MCF 10A (cell line): ENCODE results near the gene TGFB2. TPM values are rescaled to one million over a fixed set of nuclear protein-coding genes. Genes with fewer than 3 reads are reported as not detected.
A peak's percentile ranks its signal among the peaks of the same experiment; 100 is the strongest.

Experiments used
- BruUV-seq: library from RNA; stranded (reverse); fragments of 400-500 nt; replicated peaks from 2 replicates; lab custom pipeline; 2021; lab: Mats Ljungman, UMichigan
- CTCF ChIA-PET: fragments of 300-600 bp; sonication (Branson Sonifier 250); formaldehyde crosslinking; extraction: SDS; loops from one replicate; lab custom pipeline; 2021; ENCODE audit warnings: antibody characterized with exemption, inconsistent platforms; lab: Yijun Ruan, JAX
- POLR2A ChIA-PET: fragments of 300-600, 350-650 bp; sonication (Branson Sonifier 250); formaldehyde crosslinking; extraction: SDS; loops from one replicate; lab custom pipeline; 2020; ENCODE audit warnings: antibody characterized with exemption, inconsistent platforms; lab: Yijun Ruan, JAX
- DNase-seq: peaks from one replicate; pipeline ENCODE4 v3.0.0-alpha.2; 2018; ENCODE audit not compliant: unreplicated experiment
- H3K27ac Mint-ChIP-seq: one replicate; pipeline ENCODE4 v1.8.0; 2022; ENCODE audit warnings: mild to moderate bottlenecking, low read depth, mixed read lengths; ENCODE audit not compliant: unreplicated experiment
- H3K27me3 Mint-ChIP-seq: one replicate; pipeline ENCODE4 v1.8.0; 2022; ENCODE audit warnings: mixed read lengths; ENCODE audit not compliant: insufficient read depth, unreplicated experiment
- H3K36me3 Mint-ChIP-seq: one replicate; pipeline ENCODE4 v1.8.0; 2022; ENCODE audit warnings: mild to moderate bottlenecking, moderate library complexity, mixed read lengths; ENCODE audit not compliant: insufficient read depth, unreplicated experiment
- H3K4me1 Mint-ChIP-seq: one replicate; pipeline ENCODE4 v1.8.0; 2022; ENCODE audit warnings: mixed read lengths; ENCODE audit not compliant: insufficient read depth, unreplicated experiment
- H3K4me3 Mint-ChIP-seq: one replicate; pipeline ENCODE4 v1.8.0; 2022; ENCODE audit warnings: mild to moderate bottlenecking, moderate library complexity, mixed read lengths; ENCODE audit not compliant: unreplicated experiment
- H3K9me3 Mint-ChIP-seq: one replicate; pipeline ENCODE4 v1.8.0; 2022; ENCODE audit warnings: mixed read lengths; ENCODE audit not compliant: unreplicated experiment
- CTCF ChIP-seq: fragments of 200-600 bp; IDR thresholded peaks from one replicate; pipeline ENCODE4 v1.8.0; 2022; ENCODE audit warnings: antibody characterized with exemption, mild to moderate bottlenecking; ENCODE audit not compliant: unreplicated experiment
- intact Hi-C: fragments of 100-400 bp; cut with micrococcal nuclease; formaldehyde crosslinking; loops from 2 replicates; pipeline ENCODE4 v1.14.1; 2022
- total RNA-seq: library from RNA; stranded (reverse); gene quantifications from 2 replicates; pipeline ENCODE4 v1.2.3, GENCODE V29; 2022

The TGFB2 gene
- total RNA-seq, 1 experiment from 2014 or later: 6.3 TPM

DNA sequence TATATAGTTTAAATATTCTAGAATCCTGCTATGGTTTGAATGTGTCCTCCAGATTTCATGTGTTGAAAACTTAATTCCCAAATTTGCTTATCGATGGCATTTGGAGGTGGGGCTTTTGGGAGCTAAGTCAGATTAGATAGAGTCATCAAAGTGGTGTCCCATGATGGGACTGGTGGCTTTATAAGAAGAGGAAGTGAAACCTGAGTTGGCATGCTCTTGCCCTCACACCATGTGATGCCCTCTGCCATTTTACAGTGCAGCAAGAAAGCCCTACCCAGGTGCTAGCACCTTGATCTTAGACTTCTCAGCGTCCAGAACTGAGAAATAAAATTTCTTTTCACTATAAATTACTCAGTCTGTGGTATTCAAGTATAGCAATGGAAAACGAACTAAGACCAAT is 111.3 kb downstream of the TGFB2 start:
- POLR2A ChIA-PET: interaction anchor here (0.6 to 1.0 kb wide), 2 partner anchors 22 to 665 kb away, joined by 3 read pairs; no protein-coding TSS in a partner anchor
- intact Hi-C loops: no loop called here
- no peaks in the 10 kb centered on the region for H3K9me3 Mint-ChIP-seq
- TF ChIP-seq CTCF: no peak
- CTCF ChIA-PET: no interaction called here
- DNase-seq: no peak
- no peak overlapping the region for H3K4me3 Mint-ChIP-seq
- H3K36me3 Mint-ChIP-seq: no peaks in the 10 kb centered on the region
- no peaks in the 10 kb centered on the region for H3K27me3 Mint-ChIP-seq
- H3K4me1 Mint-ChIP-seq: peaks cover 20% of the 10 kb centered on the region
- no peak overlapping the region for H3K27ac Mint-ChIP-seq
- BruUV-seq: no TSS peak

- peak overlapping the region; percentile 85 for H3K27ac Mint-ChIP-seq
- CTCF ChIA-PET: interaction anchor here (0.6 to 1.3 kb wide), 11 partner anchors 16 to 607 kb away, joined by 3 to 4 read pairs (median 3); no protein-coding TSS in a partner anchor
- no TSS peak for BruUV-seq
Measured at GRCh38 chr1:218459450-218459849, 114.3 kb downstream of the TGFB2 start.

GRCh38 chr1:218459878-218460711 is 115.0 kb downstream of the TGFB2 start:
- BruUV-seq: no TSS peak
- TF ChIP-seq CTCF: no peak
- Mint-ChIP-seq H3K36me3 (no peaks in the 10 kb centered on the region), H3K4me1 (peaks cover 38% of the 10 kb centered on the region), H3K27ac (peak overlapping the region; percentile 85), H3K27me3 (no peaks in the 10 kb centered on the region), H3K9me3 (no peaks in the 10 kb centered on the region), H3K4me3 (peak overlapping the region; percentile 34)
- DNase-seq: peak; percentile 99
- POLR2A ChIA-PET: interaction anchor here (0.6 to 3.2 kb wide), 14 partner anchors 8 to 130 kb away, joined by 3 to 13 read pairs (median 4); partner anchors contain the start of gene TGFB2
- intact Hi-C loops: loop anchor here (1.0 to 5.0 kb wide), 3 partner anchors 77 to 247 kb away; no protein-coding TSS in a partner anchor
- CTCF ChIA-PET: interaction anchor here (0.6 to 1.3 kb wide), 8 partner anchors 16 to 607 kb away, joined by 3 to 4 read pairs (median 3); no protein-coding TSS in a partner anchor

More at GRCh38 chr1:218459450-218459849, 114.3 kb downstream of the TGFB2 start:
- POLR2A ChIA-PET: interaction anchor here (0.6 to 3.2 kb wide), 14 partner anchors 9 to 174 kb away, joined by 3 to 13 read pairs (median 4); partner anchors contain the start of genes RRP15 and TGFB2
- Mint-ChIP-seq H3K4me3 (peak overlapping the region; percentile 34), H3K9me3 (no peaks in the 10 kb centered on the region), H3K4me1 (peaks cover 38% of the 10 kb centered on the region), H3K27me3 (no peaks in the 10 kb centered on the region), H3K36me3 (no peaks in the 10 kb centered on the region)
- DNase-seq: no peak
- intact Hi-C loops: no loop called here
- TF ChIP-seq CTCF: no peak

- no peak overlapping the region for H3K4me3 Mint-ChIP-seq
- H3K36me3 Mint-ChIP-seq: no peaks in the 10 kb centered on the region
- POLR2A ChIA-PET: interaction anchor here (0.5 to 0.9 kb wide), 4 partner anchors 38 to 864 kb away, joined by 3 to 4 read pairs (median 4); no protein-coding TSS in a partner anchor
- no peak overlapping the region for H3K27ac Mint-ChIP-seq
- no TSS peak for BruUV-seq
- no peaks in the 10 kb centered on the region for H3K27me3 Mint-ChIP-seq
- CTCF ChIA-PET: interaction anchor here (0.9 kb wide), 1 partner anchor 9 kb away, joined by 3 read pairs; no protein-coding TSS in a partner anchor
- no peaks in the 10 kb centered on the region for H3K9me3 Mint-ChIP-seq
- intact Hi-C loops: loop anchor here (5.0 kb wide), 2 partner anchors 76 to 246 kb away; no protein-coding TSS in a partner anchor
- no peak for TF ChIP-seq CTCF
- H3K4me1 Mint-ChIP-seq: peaks cover 38% of the 10 kb centered on the region
- DNase-seq: no peak
Measured at GRCh38 chr1:218461351-218461750, 116.2 kb downstream of the TGFB2 start.
